BJ (cell line): ENCODE data around the gene GAB1. TPM values are rescaled to one million over a fixed set of nuclear protein-coding genes. Genes with fewer than 3 reads are reported as not detected.

ENCODE experiments used
- CTCF ChIA-PET: fragments of 350-600 bp; formaldehyde crosslinking; extraction: SDS; loops from one replicate; lab custom pipeline; 2021; ENCODE audit warnings: antibody characterized with exemption, inconsistent platforms; lab: Yijun Ruan, JAX
- POLR2A ChIA-PET: fragments of 300-600 bp; sonication (Branson Sonifier 250); formaldehyde crosslinking; extraction: SDS; loops from one replicate; lab custom pipeline; 2021; ENCODE audit warnings: antibody characterized with exemption; lab: Charles Lee
- DNase-seq: peaks from one replicate; pipeline ENCODE4 v3.0.0-alpha.2; 2011; ENCODE audit warnings: low read depth
- H3K27me3 ChIP-seq: 2 replicates; pipeline ENCODE4 v1.6.0; 2011; ENCODE audit warnings: low read length; ENCODE audit not compliant: control insufficient read depth, insufficient read depth
- H3K36me3 ChIP-seq: 2 replicates; pipeline ENCODE4 v1.5.1; 2011; ENCODE audit warnings: low read length; ENCODE audit not compliant: control insufficient read depth, insufficient read depth
- H3K4me3 ChIP-seq: 2 replicates; pipeline ENCODE4 v1.5.1; 2011; ENCODE audit warnings: low read depth, mild to moderate bottlenecking, control low read depth, low read length
- CTCF ChIP-seq: IDR thresholded peaks from 2 replicates; pipeline ENCODE4 v1.5.1; 2011; ENCODE audit warnings: low read depth, mild to moderate bottlenecking, control low read depth, inconsistent platforms, low read length, moderate library complexity; ENCODE audit not compliant: insufficient read depth
- polyA plus RNA-seq: library from polyadenylated mRNA; depleted of rRNA; stranded (reverse); fragments of >200 nt; gene quantifications from 2 replicates; pipeline ENCODE4 v1.2.3, GENCODE V29; 2011

Gene GAB1
- polyA plus RNA-seq, 1 experiment: 10.7 TPM

- POLR2A ChIA-PET: no interaction called here
- CTCF ChIA-PET: no interaction called here
- no peak for DNase-seq
- no peaks in the 10 kb centered on the region for H3K27me3 ChIP-seq
- H3K4me3 ChIP-seq: no peak overlapping the region
- TF ChIP-seq CTCF: no peak
- no peaks in the 10 kb centered on the region; the same call in 1 of the 2 replicates for H3K36me3 ChIP-seq
Observed at GRCh38 chr4:143407474-143407873, 70.8 kb downstream of the GAB1 start.

- POLR2A ChIA-PET: no interaction called here
- TF ChIP-seq CTCF: no peak
- H3K36me3 ChIP-seq: no peaks in the 10 kb centered on the region; the same call in 1 of the 2 replicates
- DNase-seq: no peak
- no peaks in the 10 kb centered on the region for H3K27me3 ChIP-seq
- H3K4me3 ChIP-seq: no peak overlapping the region
- CTCF ChIA-PET: no interaction called here
Observed at GRCh38 chr4:143407888-143408287, 71.2 kb downstream of the GAB1 start.

GRCh38 chr4:143410015-143410414, 73.3 kb downstream of the GAB1 start:
- Histone ChIP-seq H3K4me3 (no peak overlapping the region), H3K27me3 (no peaks in the 10 kb centered on the region), H3K36me3 (no peaks in the 10 kb centered on the region)
- DNase-seq: no peak
- TF ChIP-seq CTCF: no peak
- CTCF ChIA-PET: interaction anchor here (1.1 to 1.4 kb wide), 3 partner anchors 8 to 12 kb away, joined by 3 to 4 read pairs (median 3); no protein-coding TSS in a partner anchor
- POLR2A ChIA-PET: no interaction called here

- H3K4me3 ChIP-seq: no peak overlapping the region
- TF ChIP-seq CTCF: no peak
- CTCF ChIA-PET: interaction anchor here (1.1 to 1.4 kb wide), 2 partner anchors 11 to 15 kb away, joined by 4 to 7 read pairs; no protein-coding TSS in a partner anchor
- H3K36me3 ChIP-seq: no peaks in the 10 kb centered on the region; the same call in 1 of the 2 replicates
- H3K27me3 ChIP-seq: no peaks in the 10 kb centered on the region
- no peak for DNase-seq
- POLR2A ChIA-PET: interaction anchor here (0.6 kb wide), 1 partner anchor 124 kb away, joined by 3 read pairs; no protein-coding TSS in a partner anchor
Observed at GRCh38 chr4:143411527-143412419, 75.1 kb downstream of the GAB1 start.

- Histone ChIP-seq H3K27me3 (no peaks in the 10 kb centered on the region), H3K36me3 (peaks cover 1% of the 10 kb centered on the region; the same call in 1 of the 2 replicates), H3K4me3 (no peak overlapping the region)
- ChIA-PET POLR2A (no interaction called here), CTCF (no interaction called here)
- no peak for DNase-seq
- no peak for TF ChIP-seq CTCF
Observed at GRCh38 chr4:143412420-143412758, 75.7 kb downstream of the GAB1 start.
